Measurements from ENCODE around the gene RNPEP.
"Not testable (repeated sequence)": the region's sequence is repeated elsewhere in the genome, so short reads cannot be mapped to it uniquely, and the experiment has no call there.

Gene RNPEP, protein sequence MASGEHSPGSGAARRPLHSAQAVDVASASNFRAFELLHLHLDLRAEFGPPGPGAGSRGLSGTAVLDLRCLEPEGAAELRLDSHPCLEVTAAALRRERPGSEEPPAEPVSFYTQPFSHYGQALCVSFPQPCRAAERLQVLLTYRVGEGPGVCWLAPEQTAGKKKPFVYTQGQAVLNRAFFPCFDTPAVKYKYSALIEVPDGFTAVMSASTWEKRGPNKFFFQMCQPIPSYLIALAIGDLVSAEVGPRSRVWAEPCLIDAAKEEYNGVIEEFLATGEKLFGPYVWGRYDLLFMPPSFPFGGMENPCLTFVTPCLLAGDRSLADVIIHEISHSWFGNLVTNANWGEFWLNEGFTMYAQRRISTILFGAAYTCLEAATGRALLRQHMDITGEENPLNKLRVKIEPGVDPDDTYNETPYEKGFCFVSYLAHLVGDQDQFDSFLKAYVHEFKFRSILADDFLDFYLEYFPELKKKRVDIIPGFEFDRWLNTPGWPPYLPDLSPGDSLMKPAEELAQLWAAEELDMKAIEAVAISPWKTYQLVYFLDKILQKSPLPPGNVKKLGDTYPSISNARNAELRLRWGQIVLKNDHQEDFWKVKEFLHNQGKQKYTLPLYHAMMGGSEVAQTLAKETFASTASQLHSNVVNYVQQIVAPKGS

DNA sequence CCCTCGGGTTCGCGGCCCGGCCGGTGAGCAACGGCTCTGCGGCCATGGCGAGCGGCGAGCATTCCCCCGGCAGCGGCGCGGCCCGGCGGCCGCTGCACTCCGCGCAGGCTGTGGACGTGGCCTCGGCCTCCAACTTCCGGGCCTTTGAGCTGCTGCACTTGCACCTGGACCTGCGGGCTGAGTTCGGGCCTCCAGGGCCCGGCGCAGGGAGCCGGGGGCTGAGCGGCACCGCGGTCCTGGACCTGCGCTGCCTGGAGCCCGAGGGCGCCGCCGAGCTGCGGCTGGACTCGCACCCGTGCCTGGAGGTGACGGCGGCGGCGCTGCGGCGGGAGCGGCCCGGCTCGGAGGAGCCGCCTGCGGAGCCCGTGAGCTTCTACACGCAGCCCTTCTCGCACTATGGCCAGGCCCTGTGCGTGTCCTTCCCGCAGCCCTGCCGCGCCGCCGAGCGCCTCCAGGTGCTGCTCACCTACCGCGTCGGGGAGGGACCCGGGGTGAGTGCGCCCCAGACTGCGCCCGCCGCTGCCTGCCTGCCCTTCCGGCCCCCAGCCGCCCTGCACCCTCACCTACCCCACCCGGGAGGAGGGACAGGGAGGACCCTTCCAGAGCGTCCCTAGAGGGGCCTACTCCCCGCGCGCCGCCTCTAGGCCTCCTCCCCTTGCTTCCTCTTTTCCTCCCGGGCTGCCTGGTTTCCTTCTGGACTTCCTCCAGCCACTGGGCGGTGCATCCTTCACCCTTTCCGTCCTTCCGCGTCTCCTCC lies at the start of gene RNPEP:
TSS of gene RNPEP (plus strand) at position 26 of the 757 bp plus-strand sequence. CDS start at position 45, 19 bp downstream.
- peak in 12 of 14 donors; percentile 27 to 70 (median 54) for DNase-seq

DNA sequence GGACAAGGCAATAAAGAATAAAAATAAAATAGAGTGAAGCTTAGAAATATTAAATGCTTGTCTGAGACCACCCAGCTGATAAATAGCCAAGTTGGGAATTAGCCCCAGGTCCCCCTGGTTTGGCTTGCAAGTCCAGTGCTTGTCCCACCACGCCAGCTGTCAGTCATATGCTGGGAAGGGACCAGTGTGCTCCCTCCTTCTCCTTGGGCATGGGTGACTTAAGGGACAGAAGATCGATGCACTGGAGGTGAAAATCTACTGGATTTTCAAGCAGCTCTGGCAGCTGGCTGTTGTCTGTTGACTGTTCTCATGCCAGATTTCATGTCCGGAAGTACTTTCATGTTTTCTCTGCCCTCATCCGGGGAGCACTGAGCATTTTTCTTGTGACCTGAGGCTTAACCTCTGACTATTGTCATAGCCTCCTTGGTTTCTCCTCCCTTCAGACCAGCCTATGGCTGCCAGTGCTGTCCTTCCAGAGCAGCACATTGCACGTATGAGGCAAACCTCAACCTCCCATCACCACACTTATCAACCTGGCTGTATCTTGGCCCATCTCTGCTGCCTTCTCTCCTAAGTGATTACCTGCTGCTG lies 48.5 kb upstream of the RNPEP start:
- DNase-seq: no peak

DNA sequence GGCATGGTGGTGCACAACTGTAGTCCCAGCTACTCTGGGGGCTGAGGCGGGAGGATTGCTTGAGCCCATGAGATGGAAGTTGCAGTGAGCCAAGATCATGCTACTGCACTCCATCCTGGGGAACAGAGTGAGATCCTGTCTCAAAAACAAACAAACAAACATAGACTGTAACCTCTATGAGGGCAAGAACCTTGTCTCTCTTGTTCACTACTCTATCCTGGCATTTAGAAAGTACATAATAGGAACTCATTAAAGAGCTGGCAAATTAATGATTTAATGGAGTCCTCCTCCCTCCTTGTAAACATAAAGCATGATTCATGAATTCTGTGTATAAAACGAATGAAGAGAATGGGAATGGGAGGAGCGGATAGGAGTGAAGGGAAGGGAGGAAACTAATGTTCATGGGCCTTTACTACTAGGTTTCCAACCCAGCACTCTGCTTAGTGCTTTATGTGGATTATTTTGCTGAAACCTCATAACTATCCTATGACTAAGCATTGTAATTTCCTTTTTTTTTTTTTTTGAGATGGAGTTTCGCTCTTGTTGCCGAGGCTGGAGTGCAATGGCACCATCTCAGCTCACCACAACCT lies 44.7 kb upstream of the RNPEP start:
- DNase-seq: no peak

DNA sequence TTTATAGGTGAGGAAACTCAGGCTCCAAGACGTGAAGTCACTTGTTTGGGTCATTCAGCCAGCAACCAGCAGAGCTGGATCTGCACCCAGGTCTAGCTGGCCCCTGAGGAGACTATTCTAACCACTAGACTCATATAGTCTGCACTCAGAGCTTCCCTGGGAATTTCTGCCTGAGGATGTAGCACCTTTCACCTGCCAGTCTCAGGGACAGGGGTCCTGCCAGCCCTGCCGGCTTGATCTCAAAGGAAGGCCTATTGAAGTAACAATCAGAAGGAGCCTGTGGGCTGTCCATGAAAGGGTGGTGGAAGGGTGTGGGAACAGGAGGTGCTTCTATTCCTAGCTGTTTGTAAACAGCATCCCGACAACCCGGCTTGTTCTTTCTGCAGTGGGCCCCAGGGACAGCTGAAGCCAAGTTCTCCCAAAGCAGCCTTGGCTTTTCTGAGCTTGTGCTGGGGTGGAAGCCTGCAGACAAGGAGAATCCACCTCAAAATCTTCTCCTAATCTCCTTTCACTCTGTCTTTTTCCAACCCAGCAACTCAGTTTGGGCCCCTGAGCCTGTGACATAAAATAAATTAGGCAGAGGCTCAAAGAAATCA lies 43.9 kb upstream of the RNPEP start:
- DNase-seq: no peak

DNA sequence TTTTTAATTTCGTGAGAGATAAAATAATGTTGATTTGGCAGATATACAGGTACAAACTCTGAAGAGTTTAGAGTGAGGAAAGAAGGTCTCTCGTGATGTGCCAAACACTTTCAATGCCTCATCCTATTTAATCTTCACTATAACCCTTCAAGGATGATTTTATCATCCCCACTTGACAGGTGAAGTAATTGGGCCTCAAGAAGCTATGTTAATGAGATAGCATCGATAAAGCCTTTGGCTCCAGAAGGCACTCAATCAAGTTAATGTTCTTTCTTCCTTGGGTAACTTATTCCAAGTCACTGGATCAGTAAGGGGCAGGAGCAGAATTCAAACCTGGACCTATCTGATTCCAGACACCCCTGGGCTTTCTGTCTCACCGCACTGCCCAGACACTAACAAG lies 43.3 kb upstream of the RNPEP start:
- no peak for DNase-seq

DNA sequence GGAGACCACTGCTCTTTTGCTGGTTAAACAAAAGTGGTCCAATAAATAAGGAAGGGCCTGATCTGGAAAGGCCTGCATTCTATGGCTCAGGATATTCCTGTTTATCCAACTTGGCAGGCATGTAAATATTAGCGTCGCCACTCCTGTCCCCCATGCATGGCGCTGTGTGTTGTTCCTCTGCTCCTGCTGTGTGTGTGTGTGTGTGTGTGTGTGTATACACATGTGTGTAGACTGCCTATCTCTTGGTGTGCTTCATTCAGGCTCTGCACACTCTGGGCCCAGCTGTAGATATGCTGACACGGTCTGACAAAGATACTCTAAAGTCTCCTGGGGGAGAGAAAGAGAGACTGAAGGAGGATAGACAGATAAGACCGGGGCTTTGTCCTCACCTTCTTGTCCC lies 42.9 kb upstream of the RNPEP start:
- no peak for DNase-seq

DNA sequence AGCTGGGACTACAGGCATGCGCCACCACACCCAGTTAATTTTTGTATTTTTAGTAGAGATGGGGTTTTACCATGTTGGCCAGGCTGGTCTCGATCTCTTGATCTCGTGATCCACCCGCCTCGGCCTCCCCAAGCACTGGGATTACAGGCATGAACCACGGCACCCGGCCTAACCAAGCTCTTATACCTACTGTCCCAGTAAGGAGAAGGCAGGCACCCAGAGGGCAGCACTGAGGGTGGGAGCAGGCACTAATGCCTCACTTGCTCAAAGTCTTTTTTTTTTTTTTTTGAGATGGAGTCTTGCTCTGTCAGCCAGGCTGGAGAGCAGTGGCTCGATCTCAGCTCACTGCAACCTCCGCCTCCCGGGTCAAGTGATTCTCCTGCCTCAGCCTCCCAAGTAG lies 42.1 kb upstream of the RNPEP start:
- DNase-seq: not testable (repeated sequence)

DNA sequence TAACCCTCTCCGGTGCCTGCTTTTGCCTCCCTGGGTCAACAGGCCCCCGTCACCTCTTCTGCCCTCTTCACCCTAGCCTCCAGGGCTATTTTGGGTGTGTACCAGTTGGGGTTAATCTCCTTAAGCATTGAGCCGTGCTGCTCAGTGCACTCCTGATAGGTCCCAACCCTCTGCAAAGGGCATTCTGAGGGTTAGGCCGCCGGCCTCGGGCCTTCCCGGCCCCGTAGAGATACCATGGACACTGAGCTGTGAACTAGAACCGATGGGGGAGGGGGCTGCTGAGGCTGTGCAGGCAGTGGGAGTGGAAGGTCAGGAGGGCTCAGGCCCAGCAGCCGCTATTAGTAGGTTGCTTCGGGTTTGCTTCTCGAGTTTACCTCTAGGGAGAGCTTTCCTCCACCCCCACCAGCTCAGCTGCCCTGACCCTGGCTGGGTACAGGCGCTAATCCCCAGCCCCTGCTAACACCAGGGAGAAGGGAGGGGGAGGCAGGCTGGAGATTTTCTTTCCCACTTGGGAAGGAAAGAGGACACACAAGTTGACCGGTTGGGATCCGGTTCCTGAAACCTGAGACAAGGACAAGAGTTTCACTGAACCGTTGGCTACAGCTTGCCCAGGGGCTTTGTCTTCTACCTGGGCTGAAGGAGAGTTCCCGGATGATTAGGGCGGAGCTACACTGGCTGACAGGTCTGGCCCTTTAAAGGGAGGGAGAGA lies 40.9 kb upstream of the RNPEP start:
- no peak for DNase-seq

DNA sequence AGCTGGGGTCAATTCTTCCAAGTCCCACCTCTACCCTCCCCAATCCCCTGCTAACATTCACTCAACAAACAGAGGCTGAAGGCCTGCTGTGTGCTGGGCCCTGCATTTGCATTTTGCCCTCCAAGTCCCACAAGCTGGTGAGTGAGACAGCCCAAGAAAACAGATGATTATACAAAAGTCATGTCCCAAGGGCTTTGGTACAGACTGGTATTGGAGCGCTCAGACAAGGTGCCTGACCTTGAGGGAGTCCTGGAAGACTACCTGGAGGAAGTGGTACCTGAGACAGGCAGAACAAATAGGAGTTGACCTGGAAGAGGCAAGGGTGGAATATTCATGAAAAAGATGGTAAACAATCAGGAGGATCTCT lies 40.3 kb upstream of the RNPEP start:
- no peak for DNase-seq

DNA sequence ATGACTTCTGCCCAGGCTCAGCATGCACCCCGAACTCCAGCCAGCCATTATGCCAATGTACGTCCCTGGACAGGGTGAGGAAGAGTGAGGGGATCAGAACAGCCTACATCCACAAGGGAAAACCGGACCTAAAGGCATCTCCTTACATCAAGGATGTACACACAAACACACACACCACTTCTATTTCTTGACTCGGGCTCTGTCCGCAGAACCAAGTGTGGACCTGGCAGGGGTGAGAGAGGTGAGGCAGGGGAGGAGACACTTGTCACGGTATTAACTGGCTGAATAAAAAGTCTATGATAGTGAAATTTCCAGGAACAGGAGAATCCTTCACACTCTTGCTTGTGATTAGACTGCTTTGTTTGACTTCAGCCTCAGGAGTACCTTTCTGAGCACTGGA lies 38.4 kb upstream of the RNPEP start:
- DNase-seq: no peak

DNA sequence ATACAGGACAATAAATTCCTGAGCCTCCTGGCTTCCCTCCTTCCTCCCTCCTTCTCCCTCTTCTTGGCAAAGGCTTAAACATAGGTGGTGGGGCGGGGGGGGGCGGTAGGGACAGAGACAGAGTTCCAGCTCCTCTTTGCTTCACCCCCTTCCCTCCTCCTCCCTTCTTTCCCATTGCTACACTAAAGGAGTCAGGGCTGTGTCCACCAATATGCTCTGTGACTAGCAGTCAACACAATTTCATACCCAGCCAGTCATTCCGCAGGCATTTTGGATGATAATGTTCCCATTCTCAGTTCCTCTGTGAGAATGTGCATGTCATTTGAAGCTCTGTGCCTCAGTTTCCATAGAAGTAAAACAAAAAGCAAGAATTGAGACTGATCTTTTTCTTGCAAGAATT lies 37.8 kb upstream of the RNPEP start:
- DNase-seq: no peak

DNA sequence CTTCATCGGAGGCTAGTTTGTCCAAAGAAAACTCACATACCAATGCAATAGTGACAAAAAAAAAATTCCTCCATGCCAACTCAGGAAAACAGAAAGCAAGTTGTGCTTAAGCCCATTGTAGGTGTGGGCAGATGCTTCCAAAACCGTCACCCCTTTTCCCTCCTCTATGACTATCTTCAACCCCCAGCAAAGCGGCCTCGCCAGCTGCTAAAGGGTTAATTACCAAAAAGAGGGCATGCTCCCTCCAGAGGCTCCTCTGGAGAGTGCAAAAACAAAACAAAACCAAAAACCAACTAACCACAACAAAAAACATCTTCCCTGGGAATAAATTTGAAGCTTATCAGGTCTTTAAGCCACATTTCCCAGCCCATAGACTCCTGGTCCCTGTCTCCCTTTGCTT lies 37.3 kb upstream of the RNPEP start:
- no peak for DNase-seq

DNA sequence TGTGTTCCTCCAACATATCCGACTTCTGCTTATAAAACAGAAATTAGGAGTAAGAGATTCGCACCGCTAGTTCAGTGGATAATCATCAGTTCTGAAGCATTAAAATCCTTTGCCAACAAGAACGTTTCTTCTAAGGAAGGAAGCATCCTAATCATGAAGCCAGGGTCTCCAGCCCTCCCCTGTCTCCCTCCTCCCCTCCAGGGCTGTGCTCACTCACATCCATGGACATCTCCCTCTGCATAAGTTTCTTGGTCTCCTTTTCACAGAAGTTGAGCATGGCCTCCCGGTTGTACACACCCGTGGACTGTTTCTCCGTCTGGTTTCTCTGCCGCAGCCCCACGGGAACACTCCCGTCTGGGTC lies 36.6 kb upstream of the RNPEP start:
- DNase-seq: no peak

DNA sequence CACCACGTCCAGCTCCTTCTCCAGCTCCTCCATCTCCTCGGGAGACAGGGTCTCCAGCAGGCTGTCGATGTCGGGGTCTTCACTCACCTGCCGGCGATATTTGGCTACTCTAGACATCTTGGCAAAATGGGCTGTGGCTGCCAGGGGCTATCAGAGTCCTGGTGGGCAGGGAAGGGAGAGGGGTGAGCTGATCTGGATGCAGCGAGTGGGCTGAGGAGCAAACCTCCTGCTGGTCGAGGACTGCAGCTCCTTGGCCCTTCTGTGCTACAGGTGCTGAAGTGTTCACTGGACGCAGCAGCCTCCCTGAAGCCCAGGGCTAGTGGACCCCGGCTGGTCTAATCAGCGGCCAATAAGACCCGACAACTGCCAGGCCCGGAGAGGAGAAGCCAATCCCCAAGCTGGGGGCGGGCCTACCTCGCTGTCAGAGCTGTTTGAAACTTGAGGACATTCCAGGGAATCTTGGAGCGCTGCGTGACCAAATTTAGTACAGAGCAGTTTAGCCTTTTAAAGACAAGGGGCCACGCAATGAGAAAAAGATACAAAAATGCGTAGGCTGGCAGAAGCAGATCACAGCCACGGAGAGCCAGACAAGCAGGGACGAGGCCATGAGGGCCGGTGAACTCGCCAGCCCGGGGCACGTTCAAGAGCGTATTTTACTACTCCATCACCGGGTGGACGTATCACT lies 36.1 kb upstream of the RNPEP start, which contains the start of gene LMOD1:
TSS of gene LMOD1 (minus strand) at position 325 of the 685 bp plus-strand sequence. CDS start at position 117, 208 bp downstream.
- DNase-seq: peak in 10 of 14 donors; percentile 12 to 73 (median 26)

DNA sequence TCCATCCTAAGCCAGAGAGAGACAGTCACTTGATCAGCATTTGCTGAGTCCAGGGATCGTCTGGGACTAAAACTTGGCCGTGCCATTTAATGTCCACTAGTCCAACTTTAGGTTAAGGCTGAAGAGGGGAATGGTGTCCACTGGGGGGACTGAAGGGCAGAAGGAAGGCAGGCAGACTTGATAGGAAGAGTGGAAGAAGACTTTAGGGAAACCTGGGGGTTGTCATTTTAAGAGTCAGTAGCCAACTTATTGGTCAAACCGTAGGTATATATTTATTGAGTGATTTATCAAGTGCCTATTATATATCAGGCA lies 34.8 kb upstream of the RNPEP start:
- no peak for DNase-seq

DNA sequence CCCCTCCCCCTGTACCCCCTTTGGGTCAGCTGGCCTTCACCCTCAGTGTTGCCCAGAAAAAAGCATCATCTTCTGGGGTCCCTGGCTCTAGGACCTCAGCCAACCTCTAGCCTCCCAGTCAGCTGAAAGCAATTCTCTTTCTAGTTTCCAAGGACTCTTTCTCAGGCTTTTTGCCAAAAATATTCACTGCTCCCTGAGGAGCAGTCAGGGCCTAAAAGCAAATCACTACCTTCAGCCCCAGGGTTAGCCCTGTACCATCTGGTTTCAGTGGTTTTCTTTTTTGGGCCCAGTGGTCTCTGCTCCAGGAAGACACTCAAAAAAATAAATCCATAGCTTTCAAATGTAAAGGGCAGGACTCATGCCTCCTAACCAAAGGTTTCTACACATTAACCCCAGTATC lies 33.0 kb upstream of the RNPEP start:
- no peak for DNase-seq

DNA sequence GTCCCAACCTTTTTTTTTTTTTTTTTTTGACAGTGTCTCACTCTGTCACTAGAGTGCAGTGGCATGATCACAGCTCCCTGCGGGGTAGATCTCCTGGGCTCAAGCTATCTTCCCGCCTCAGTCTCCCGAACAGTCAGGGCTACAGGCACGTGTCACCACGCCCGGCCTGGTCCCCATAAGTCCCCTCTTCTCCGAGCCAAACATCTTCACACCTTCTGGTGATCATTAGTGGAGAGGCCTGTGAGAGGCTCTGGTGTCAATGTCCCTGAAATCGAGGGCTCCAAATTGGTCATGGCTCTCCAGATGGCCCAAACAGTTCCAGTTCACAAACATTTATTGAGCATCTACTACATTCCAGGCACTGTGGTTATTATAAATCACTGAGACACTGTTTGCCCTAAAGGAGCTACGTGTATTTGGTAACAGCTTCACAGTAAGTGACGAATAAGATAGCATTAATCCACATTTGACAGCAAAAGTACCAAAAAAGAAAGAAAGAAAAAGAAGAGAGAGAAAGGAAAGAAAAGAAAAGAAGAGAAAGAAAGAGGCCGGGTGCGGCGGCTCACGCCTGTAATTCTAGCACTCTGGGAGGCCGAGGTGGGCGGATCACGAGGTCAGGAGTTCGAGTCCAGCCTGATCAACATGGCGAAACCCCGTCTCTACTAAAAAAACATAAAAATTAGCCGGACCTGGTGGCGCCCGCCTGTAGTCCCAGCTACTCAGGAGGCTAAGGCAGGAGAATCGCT lies 28.0 kb upstream of the RNPEP start:
- no peak for DNase-seq

DNA sequence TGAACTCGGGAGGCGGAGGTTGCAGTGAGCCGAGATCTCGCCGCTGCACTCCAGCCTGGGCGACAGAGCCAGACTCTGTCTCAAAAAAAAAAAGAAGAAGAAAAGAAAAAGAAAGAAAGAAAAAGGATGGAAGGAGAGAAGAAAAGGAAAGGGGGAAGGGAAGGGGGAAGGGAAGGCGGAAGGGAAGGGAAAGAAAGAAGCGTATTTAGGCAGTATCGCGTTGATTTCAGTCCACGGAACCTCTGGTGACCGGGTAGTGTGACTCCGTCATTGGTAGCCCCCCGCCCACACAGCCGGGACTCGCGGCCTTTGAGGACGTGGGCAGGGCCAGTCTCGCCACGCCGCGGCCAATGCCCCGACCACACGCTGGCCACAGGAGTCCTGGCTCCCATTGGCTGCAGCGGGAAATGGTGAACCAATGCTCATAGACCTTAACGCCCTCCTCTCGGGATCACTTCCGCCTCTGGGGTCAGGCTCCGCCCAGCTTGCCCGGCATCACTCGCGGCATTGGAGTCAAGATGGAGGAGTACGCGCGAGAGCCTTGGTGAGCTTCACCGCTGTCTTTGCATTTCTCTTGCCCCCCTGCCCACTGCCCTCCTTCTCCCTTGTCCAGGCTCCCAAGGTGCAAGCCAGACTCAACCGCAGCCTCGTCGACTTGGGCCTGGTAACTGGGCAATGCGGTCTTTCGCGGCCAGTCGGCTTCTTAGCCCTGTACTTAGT lies 27.3 kb upstream of the RNPEP start, which contains the start of gene TIMM17A:
TSS of gene TIMM17A (plus strand) at position 495 of the 720 bp plus-strand sequence. CDS start at position 519, 24 bp downstream.
- DNase-seq: peak; percentile 81 to 97 (median 94)

DNA sequence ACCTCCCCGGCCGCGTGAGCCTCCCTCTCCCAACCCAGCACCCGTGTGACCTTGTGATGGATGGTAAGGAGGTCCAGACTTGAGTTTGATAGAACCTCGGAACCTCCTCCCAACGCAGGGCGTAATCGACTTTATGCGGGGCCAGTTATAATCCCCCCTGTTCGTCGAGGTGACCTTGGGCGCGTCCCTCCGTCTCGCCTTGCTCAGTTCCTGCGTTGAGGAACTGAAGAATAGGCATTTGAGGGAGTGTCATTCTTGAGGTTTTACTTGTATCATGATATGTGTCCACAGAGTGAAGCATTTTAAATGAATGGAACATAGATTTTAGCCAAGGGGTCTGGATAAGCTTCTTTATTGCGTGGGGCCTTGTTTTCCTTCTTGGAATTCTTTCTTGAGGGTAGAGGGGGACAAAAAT lies 26.7 kb upstream of the RNPEP start:
- DNase-seq: no peak

Measured in C1 segment of cervical spinal cord (tissue), 14 donors.